DMS79 treated with DMSO at 0.1 percent for 48 hours (cell line): ENCODE results near the gene RNU1-3.

Source experiments
- DNase-seq: peaks from one replicate; lab custom pipeline; 2025; lab: John Stamatoyannopoulos, UW

The RNU1-3 gene

DNA sequence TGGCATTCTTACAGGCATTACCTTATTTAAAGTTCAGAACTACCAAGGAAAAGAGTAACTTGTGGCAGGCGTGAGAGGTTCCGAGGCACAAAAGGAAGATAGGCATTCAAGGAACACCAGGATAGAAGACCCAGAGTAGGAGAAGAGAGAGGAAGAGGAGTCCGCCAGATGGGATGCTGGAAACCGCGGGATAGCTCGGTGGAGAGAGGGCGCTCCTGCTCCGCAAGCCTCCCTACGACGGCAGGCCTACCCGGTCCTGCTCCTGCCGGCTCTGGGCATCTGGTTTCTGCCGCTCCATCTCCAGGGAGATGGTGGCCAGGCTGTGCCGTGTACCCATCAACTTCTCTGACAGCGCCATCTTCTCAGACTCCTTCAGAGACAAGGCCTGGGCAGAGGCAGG is 48.0 kb downstream of the RNU1-3 start:
- no peak for DNase-seq

DNA sequence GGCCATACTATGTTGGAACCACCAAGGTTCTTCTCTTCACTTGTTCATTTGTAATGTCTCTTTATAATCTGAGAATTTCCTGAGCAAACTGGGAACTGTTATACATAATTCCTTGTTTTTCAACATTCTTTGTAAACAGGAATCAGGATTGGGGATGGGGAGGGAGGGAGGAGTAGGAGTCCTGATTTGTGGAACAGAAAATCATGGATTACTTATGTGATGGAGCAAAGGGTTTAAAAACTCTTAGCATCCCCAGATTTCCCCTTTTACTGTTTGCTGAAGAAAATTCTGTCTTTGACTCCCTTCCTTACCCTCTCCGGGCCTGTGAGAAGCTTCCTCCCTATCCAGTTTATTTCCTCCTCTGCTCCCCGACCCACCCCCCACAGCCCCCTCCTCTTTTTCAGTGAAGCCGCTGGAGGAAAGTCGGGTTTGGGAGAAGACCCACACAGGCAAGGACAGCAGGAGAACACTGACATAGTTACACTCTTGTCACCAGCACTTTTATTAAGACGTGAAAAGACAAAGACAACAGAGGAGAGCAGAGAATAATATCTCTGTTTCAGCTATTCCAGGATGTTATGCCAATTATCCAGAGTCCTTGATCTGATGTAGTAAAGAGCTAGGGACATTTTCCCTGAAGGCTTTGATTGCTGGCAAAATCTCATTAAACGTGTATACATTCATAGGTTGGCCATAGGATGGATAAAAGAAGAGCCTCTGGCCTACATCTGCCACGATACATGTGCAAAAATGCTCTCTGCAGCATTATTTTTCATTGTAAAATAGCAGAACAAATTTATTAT is 48.8 kb downstream of the RNU1-3 start:
- DNase-seq: no peak

DNA sequence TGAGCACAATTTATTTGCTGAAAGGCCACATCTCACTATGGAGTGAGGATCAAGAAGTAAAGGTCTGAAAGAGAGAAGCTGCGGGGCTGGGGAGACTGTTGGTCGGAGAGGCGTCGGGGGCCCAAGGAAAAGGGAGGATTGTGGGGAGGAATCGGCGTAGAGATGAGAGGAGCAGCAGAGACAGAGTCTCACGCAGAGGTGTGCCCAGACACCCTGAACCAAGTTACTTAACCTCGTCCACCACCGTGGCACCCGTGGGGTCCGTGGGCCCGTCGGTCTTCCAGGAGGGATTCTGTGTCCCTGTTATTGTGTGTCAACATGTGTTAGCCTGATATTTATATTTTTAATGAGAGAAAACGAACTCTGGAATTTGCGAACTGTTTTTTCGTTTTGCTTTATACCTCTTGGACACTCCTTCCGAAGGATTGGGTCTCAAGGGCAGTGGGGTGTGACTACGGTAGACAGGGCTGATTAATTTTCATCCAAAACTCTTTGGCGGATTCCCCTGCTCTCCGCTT is 49.6 kb downstream of the RNU1-3 start:
- DNase-seq: no peak
